Rectal smooth muscle tissue (tissue), 1 donor: ENCODE results near the gene S100A9.

Source experiments
- H3K27ac ChIP-seq: one replicate; pipeline ENCODE4 v1.7.0; 2013; ENCODE audit warnings: low read depth, low read length, inconsistent platforms
- H3K27me3 ChIP-seq: one replicate; pipeline ENCODE4 v1.7.0; 2013; ENCODE audit warnings: low read length; ENCODE audit not compliant: control insufficient read depth, insufficient read depth
- H3K36me3 ChIP-seq: one replicate; pipeline ENCODE4 v1.7.0; 2013; ENCODE audit warnings: low read length; ENCODE audit not compliant: control insufficient read depth, insufficient read depth
- H3K4me1 ChIP-seq: one replicate; pipeline ENCODE4 v1.7.0; 2013; ENCODE audit warnings: low read length; ENCODE audit not compliant: control insufficient read depth, insufficient read depth
- H3K4me3 ChIP-seq: one replicate; pipeline ENCODE4 v1.7.0; 2013; ENCODE audit warnings: low read length
- H3K9ac ChIP-seq: one replicate; pipeline ENCODE4 v1.7.0; 2013; ENCODE audit warnings: low read length

Gene S100A9

DNA sequence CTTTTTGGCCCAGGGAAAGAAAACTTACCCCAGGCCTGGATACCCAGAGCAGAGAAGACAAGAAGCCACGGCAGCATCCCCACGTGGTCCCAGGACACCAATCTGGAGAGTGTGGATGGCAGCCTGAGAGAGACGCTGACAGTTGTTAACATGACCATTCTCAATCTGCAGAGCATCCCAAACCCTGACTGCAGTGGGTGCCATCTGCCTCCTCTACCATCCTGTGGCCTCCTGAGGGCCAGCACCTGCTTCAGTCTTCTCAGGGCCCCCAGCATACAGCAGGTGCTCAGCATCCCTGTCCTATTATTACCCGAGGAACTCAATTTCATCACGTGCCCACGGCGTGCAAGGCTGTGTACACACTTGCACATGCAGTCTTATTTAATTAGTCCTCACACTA is 9.8 kb upstream of the S100A9 start:
- Histone ChIP-seq H3K27me3 (no peaks in the 10 kb centered on the region), H3K36me3 (no peaks in the 10 kb centered on the region), H3K9ac (no peak overlapping the region), H3K27ac (no peak overlapping the region), H3K4me1 (no peaks in the 10 kb centered on the region), H3K4me3 (no peak overlapping the region)

DNA sequence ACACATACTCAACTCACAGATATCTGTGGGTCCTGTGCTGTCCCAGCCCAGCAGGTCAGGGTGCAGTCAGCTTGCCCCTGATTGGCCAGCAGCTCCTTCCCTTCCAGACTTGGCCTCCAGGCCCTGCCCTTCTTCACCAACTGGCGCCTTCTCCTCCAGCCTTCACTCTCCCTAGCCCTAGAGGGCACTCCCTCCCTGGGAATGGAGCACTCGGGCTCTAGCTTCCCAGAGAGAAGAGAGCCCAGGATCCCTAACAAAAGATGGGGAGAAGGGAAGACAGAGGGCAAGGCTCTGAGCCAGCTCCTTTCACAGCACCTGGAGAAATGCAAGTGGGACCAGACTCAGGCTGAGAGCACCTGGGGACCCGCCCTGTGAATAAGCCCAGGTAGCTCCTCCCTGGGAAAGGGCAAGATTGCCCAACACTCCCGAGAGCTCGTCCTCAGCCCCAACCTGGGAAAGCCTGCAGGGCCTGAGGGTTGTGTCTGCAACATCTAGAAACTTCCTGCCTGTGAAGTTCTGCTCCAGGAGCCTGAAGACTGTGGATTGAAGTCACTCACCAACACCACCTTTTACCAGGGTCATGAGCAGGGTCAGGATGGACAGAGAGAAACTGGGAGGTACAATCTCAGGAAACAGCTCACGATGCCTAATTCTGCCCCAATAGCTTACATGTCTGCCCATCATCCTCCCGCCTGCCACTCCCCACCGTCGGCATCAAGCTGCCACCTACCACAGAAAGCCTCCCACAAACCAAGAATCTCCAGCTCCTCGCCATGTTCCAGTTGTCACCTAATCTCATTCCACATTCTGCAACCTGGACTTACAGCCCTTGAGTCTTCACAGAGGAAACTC is 8.9 kb upstream of the S100A9 start, which contains the start of gene PGLYRP4:
TSS of gene PGLYRP4 (minus strand) at position 331 of the 852 bp plus-strand sequence. CDS start 909 bp downstream, outside the sequence.
- no peaks in the 10 kb centered on the region for H3K4me1 ChIP-seq

DNA sequence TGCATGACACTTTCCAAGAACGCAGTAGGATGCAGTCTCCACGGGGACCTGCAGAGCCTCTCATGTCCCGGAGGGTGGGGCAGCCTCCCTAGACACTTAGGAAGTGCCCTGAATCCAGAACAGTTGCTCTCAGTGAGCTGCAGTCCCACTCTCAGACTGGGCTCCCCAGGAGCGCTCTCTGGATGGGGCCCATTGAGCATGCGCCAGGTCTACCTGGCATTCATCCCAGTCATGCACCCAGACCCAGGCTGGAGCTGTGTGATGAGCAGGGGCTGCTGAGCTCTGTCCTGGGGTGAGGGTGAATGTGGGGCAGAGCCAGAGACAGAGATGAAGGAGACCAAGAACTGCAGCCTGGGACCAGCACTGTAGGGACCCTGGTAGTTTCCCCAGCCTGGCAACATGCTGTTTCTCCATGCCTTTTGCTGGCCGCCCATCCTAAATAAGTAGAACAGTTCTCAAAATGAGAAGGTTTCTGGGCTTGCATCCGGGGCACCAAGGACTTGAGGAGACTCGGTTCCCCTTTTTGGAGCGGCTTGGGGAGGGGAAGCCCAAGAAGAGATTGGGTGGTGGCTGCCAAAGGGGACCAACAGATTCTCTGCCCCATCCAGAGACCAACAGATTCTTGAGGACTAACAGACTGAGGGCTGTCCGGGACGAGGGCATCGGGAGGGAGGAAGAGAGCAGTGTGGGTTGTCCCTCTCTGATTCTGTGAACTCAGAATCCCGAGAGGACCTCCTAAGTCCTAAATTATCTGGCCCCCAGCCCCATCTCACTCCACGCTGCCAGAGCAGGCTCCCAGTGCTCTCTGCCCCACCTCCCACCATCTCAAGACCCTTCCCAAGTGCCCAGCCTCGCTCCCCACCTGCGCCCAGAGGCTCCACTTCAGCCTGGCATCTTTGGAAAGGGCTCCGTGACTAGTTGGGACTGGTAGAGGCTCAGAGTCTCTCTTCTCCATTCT is 8.0 kb upstream of the S100A9 start:
- no peaks in the 10 kb centered on the region for H3K4me1 ChIP-seq
- H3K27me3 ChIP-seq: no peaks in the 10 kb centered on the region
- no peak overlapping the region for H3K27ac ChIP-seq
- no peaks in the 10 kb centered on the region for H3K36me3 ChIP-seq
- H3K9ac ChIP-seq: no peak overlapping the region
- no peak overlapping the region for H3K4me3 ChIP-seq

More for the DNA sequence above, 8.9 kb upstream of the S100A9 start, which contains the start of gene PGLYRP4:
- Histone ChIP-seq H3K27me3 (no peaks in the 10 kb centered on the region), H3K36me3 (no peaks in the 10 kb centered on the region), H3K27ac (no peak within 1 kb of the TSS), H3K4me3 (no peak within 1 kb of the TSS), H3K9ac (no peak within 1 kb of the TSS)

DNA sequence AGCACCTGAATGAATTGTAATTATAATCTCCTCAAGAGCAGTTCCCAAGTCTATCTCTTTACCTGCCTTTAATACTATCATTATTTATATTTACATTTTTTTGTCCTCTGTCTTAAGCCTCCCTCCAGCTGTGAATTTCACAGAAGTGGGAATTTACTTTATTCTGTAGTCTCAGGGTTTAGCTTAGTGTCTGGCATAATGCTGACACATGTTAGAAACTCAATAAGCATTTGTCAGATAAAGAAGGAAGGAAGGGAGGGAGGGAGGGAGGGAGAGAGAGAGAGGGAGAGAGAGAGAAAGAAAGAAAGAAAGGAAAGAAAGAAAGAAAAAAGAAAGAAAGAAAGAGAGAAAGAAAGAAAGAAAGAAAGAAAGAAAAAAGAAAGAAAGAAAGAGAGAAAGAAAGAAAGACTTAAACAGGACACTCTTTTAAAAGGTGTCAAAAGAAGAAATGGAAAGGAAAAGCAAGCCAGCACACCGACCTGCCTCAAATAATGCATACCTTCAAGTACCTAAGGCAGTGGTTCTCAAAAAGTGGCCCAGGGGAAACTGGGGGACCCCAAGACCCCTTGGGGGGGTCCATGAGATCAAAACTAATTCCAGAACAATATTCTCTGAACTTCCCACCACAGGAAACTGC is 7.2 kb upstream of the S100A9 start:
- H3K36me3 ChIP-seq: no peaks in the 10 kb centered on the region
- H3K4me1 ChIP-seq: no peaks in the 10 kb centered on the region
- no peak overlapping the region for H3K27ac ChIP-seq
- H3K27me3 ChIP-seq: no peaks in the 10 kb centered on the region
- H3K9ac ChIP-seq: no peak overlapping the region
- H3K4me3 ChIP-seq: no peak overlapping the region

DNA sequence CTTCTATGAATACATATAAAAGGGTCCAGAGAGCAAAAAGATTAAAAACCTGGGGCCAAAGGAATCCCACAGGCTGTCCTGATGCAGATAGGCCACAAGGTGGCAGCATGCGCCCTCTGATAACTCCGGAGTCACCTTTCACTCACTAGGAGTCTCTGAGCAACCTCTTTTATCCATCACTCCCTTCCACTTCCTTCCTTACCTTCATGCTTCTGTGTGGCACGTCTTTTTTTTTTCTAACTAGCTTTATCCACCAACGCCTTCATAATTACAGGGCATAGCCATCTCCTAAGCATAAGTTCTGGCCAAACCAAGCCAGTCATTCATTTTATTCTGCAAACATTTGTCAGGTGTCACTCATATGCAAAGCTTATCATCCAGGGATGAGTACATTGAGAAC is 5.1 kb upstream of the S100A9 start:
- no peaks in the 10 kb centered on the region for H3K36me3 ChIP-seq
- no peak overlapping the region for H3K4me3 ChIP-seq
- no peaks in the 10 kb centered on the region for H3K27me3 ChIP-seq
- no peak overlapping the region for H3K9ac ChIP-seq
- H3K4me1 ChIP-seq: no peaks in the 10 kb centered on the region
- no peak overlapping the region for H3K27ac ChIP-seq

DNA sequence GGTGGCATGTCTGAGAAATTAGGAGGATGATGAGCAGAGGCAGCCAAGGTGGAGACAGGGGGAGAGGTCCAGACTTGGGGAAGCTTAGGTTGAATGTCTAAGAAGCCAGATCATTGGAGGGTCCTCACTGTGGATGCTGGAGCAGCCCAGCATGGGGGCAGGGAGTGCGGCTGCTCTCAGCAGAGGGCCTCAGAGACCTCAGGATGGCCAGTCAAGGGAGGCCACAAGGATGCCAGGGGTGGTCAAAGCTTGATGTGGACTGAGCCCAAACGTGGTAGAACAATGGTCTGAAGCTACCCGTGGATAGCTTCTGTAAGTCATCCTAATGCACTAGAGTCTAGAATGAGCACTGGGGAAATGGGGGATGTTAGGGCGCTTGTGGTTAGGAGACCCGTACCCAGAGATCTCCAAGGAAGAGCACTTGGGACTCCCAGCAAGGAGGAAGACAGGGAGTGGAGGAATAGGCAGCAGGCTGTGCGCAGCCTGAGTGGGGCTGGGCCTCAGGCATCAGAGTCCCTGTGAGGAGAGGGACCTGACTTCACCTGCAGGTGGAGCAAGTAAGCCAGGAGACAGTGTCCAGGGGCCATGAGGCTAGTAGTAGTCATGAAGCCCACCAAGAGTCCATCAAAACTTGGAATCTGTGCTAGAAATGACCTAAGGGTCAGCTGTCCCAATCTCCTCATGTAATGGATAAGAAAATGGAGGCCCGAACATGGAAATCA is 4.3 kb upstream of the S100A9 start:
- no peaks in the 10 kb centered on the region for H3K4me1 ChIP-seq
- H3K4me3 ChIP-seq: no peak overlapping the region
- no peaks in the 10 kb centered on the region for H3K27me3 ChIP-seq
- no peaks in the 10 kb centered on the region for H3K36me3 ChIP-seq
- H3K9ac ChIP-seq: no peak overlapping the region
- no peak overlapping the region for H3K27ac ChIP-seq

DNA sequence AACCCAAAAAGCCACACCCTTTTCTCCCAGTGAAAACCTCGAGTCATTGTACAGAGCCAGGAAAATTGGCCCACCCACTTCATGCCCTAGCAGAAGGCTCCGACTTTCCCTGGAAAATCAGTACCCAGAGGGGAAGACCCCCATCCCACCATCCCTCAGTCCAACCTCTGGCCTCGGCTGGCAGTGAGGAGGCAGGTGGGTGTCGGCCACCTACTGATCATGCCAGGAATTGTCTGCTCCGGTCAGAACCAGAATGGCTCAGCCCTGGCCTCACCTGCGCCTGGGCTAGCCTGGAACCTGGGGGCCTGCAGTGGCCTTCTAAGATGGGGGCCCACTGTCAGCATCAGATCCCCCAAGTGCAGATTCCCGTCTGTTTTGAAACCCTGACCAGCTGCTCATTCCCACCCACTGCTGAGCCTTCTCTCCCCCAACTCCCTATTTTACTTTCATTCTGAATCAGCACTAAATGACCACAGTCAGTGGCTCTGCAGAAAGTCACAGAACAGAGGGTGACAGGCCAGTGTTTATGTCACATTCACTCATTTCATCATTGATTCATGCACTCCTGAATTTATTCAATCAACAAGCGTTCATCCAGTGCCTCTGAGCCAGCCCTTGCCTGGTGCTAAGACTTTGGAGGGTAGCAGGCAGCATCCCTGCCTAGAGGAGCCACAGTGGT is 3.0 kb upstream of the S100A9 start:
- H3K36me3 ChIP-seq: no peaks in the 10 kb centered on the region
- no peaks in the 10 kb centered on the region for H3K27me3 ChIP-seq
- H3K4me3 ChIP-seq: no peak overlapping the region

DNA sequence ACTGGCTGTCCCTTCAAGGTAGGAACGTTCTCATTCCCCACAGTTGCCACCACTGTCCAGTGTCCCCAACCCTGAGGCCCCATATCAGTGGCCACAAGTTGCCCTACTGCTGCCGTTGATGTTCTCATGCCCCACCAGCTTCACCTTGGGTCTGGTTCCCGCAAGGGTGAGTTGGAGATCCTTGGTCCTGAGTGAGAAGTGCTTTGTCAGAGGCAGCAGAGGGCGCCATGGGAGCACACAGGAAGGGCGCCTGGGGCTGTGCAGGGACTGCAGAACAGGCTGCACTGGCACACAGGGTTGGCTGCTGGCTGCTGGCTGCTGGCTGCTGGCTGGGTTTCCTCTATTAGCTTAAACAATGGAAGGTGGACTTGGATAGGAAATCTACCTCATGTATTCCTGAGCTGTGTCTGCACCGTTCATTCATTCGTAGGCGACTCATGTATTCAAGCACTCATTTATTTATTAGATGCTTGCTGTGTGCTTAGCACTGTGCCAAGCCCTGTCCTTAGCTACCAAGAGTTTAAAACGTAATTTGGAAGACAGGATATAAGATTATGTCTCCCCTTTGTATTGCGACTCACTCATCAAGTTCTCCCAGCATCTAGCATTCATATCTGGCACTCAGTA is 2.1 kb upstream of the S100A9 start:
- no peaks in the 10 kb centered on the region for H3K36me3 ChIP-seq
- no peaks in the 10 kb centered on the region for H3K27me3 ChIP-seq
- no peak overlapping the region for H3K9ac ChIP-seq
- no peaks in the 10 kb centered on the region for H3K4me1 ChIP-seq
- no peak overlapping the region for H3K4me3 ChIP-seq
- no peak overlapping the region for H3K27ac ChIP-seq

More for the DNA sequence above, 3.0 kb upstream of the S100A9 start:
- H3K9ac ChIP-seq: no peak overlapping the region
- H3K4me1 ChIP-seq: no peaks in the 10 kb centered on the region
- no peak overlapping the region for H3K27ac ChIP-seq

DNA sequence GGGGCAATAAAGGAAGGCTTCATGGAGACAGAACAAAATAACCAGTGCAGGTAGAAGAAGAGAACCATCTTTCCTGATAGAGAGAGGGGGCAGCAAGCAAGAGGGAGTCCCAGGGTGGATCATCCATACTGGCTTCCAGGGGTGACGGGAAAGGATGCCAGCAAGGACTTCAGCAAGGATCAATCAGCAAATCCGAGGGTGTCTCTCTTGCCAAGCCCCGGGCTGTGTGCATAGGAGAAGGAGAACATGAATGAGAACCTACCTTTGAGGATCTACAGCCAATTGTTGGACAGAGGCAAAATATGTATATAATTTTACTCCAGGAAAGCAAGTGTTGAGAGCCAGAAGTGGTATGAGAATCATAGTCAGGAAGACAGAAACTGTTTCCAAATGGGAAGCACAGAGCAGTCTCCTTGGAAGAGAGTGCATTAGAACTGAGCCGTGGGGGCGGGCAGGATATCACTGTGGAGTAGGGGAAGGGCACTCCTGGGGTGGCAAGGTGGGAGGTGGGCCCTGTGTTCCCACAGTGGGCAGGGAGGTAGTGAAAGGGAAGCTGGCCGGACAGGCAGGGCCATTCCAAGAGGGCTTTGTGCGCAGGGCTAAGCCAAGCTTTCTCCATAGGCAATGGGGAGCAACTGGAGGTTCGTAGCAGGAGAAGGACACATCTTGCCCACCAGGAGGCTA is 1.1 kb upstream of the S100A9 start:
- Histone ChIP-seq H3K27me3 (no peaks in the 10 kb centered on the region), H3K4me1 (no peaks in the 10 kb centered on the region), H3K36me3 (no peaks in the 10 kb centered on the region), H3K4me3 (no peak overlapping the region), H3K9ac (no peak overlapping the region), H3K27ac (no peak overlapping the region)

DNA sequence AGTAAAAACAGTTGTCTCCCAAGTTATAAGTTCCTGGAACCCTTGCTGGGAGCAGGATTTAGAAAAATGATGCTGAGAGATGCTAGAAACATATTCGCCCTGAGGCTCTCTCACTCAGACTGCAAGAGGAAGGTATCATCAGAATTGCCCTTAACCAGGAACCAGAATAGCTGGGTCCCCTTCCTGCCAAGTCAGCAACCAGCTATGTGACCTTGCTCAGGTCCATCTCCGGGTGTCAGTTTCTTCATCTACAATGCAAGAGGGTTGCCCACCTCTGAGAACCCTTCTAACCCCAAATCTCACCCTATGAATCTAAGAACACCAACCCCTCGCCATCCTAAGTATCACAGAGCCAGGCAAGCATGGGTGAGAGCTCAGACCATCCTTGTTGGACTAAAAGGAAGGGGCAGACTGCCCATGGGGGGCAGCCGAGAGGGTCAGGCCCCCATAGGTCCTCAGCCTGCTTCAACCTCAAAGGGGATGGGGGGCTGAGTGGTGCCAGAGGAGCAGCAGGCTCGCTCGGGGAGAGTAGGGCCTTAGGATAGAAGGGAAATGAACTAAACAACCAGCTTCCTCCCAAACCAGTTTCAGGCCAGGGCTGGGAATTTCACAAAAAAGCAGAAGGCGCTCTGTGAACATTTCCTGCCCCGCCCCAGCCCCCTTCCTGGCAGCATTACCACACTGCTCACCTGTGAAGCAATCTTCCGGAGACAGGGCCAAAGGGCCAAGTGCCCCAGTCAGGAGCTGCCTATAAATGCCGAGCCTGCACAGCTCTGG is 390 bp upstream of the S100A9 start:
- H3K4me1 ChIP-seq: no peaks in the 10 kb centered on the region
- H3K4me3 ChIP-seq: no peak overlapping the region
- no peak overlapping the region for H3K9ac ChIP-seq
- no peaks in the 10 kb centered on the region for H3K36me3 ChIP-seq
- no peaks in the 10 kb centered on the region for H3K27me3 ChIP-seq
- no peak overlapping the region for H3K27ac ChIP-seq
